Right lobe of liver (tissue), 4 donors: ENCODE data around the gene FTL.

Experiments
- CTCF ChIP-seq, 4 donors: fragments of 200-600 bp in 3 of 4; fragments of 450-650 bp in 1 of 4; IDR thresholded peaks; one replicate each; pipeline versions ENCODE4 v1.5.1 to v1.8.0; 2016 to 2022; ENCODE audit warnings: antibody characterized with exemption in 4 of 4, mild to moderate bottlenecking in 2 of 4
- POLR2A ChIP-seq: fragments of 450-650 bp; IDR thresholded peaks from one replicate; pipeline ENCODE4 v1.6.1; 2017; ENCODE audit warnings: antibody characterized with exemption, mild to moderate bottlenecking
- donor health status: DM: no; HTN: no; CAD: no.
- donor health status: DM: no; HTN: no; CAD: no.
- donor health status: DM: no; HTN: yes; CAD: no.

- TF ChIP-seq POLR2A (no peak), CTCF (IDR thresholded peaks at IDR 0.05) (no peak)
Measured at GRCh38 chr19:48921721-48922500, 43.2 kb upstream of the FTL start.
